SK-N-SH treated with all-trans-retinoic acid at 6 μM for 48 hours (cell line): ENCODE data around the gene C2CD4B.

Source experiments
- ARNTL ChIP-seq: fragments of 450-650 bp; formaldehyde crosslinking; IDR thresholded peaks from 2 replicates; pipeline ENCODE4 v1.5.0; 2020; ENCODE audit warnings: low read depth, mild to moderate bottlenecking, moderate library complexity, borderline replicate concordance
- ESRRG ChIP-seq: fragments of 250-450 bp; sonication (Bioruptor Pico); IDR thresholded peaks from 2 replicates; pipeline ENCODE4 v1.6.1; 2021; ENCODE audit warnings: mild to moderate bottlenecking
- TCF4 ChIP-seq: fragments of 250-450 bp; sonication (Bioruptor Pico); IDR thresholded peaks from 2 replicates; pipeline ENCODE4 v1.8.0; 2021; ENCODE audit warnings: mild to moderate bottlenecking, moderate library complexity, borderline replicate concordance
- ZFP3 ChIP-seq: fragments of 250-450 bp; sonication (Bioruptor Pico); IDR thresholded peaks from 2 replicates; pipeline ENCODE4 v1.5.0; 2020; ENCODE audit warnings: mild to moderate bottlenecking, moderate library complexity
- ZFP30 ChIP-seq: fragments of 450-650 bp; formaldehyde crosslinking; IDR thresholded peaks from 2 replicates; pipeline ENCODE4 v1.5.0; 2022; ENCODE audit warnings: mild to moderate bottlenecking, moderate library complexity
- TF ChIP-seq, protein P1 (sequence below): fragments of 250-450 bp; sonication (Bioruptor Pico); IDR thresholded peaks from 2 replicates; pipeline ENCODE4 v1.5.1; 2020; ENCODE audit warnings: low read depth, mild to moderate bottlenecking, moderate library complexity

DNA sequence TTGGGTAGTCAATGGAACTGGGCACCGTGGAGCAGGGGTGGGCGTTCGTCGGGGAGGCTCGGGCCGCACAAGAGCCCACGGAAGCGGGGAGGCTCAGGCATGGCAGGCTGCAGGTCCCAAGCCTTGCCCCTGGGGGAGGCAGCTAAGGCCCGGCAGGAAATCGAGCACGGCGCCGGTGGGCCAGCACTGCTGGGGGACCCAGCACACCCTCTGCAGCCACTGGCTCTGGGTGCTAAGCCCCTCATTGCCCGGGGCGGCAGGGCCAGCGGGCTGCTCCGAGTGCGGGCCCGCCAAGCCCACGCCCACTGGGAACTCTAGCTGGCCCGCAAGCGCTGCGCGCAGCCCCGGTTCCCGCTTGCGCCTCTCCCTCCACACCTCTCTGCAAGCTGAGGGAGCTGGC, 21.5 kb upstream of the C2CD4B start:
- TF ChIP-seq ZFP30 (CRISPR knock-in tag) (no peak), ESRRG (CRISPR knock-in tag) (no peak), ZFP3 (no peak), ARNTL (CRISPR knock-in tag) (no peak), TCF4 (no peak)
- TF ChIP-seq, protein P1, sequence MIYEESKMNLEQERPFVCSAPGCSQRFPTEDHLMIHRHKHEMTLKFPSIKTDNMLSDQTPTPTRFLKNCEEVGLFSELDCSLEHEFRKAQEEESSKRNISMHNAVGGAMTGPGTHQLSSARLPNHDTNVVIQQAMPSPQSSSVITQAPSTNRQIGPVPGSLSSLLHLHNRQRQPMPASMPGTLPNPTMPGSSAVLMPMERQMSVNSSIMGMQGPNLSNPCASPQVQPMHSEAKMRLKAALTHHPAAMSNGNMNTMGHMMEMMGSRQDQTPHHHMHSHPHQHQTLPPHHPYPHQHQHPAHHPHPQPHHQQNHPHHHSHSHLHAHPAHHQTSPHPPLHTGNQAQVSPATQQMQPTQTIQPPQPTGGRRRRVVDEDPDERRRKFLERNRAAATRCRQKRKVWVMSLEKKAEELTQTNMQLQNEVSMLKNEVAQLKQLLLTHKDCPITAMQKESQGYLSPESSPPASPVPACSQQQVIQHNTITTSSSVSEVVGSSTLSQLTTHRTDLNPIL: no peak
